Ectodermal cell (in vitro differentiated cells): ENCODE measurements around the gene MGLL.

Experiments used
- H3K27ac ChIP-seq: 2 replicates; pipeline ENCODE4 v1.7.0; 2013; ENCODE audit warnings: mild to moderate bottlenecking, low read depth, low read length; ENCODE audit not compliant: insufficient read depth, poor library complexity, severe bottlenecking
- H3K27me3 ChIP-seq: 2 replicates; pipeline ENCODE4 v1.7.0; 2013; ENCODE audit warnings: mild to moderate bottlenecking, low read length; ENCODE audit not compliant: insufficient read depth, control insufficient read depth, poor library complexity, severe bottlenecking
- H3K36me3 ChIP-seq: one replicate; pipeline ENCODE4 v1.7.0; 2013; ENCODE audit warnings: low read length; ENCODE audit not compliant: control insufficient read depth, insufficient read depth
- H3K4me1 ChIP-seq: one replicate; pipeline ENCODE4 v1.7.0; 2013; ENCODE audit warnings: low read length; ENCODE audit not compliant: control insufficient read depth, insufficient read depth
- H3K4me3 ChIP-seq: 2 replicates; pipeline ENCODE4 v1.7.0; 2013; ENCODE audit warnings: low read depth, low read length, control low read depth; ENCODE audit not compliant: insufficient read depth
- H3K9me3 ChIP-seq: 2 replicates; pipeline ENCODE4 v1.7.0; 2013; ENCODE audit warnings: mild to moderate bottlenecking, low read length, moderate library complexity; ENCODE audit not compliant: control insufficient read depth
- WGBS, 2 experiments: methylation state at CpG; one replicate each; pipeline ENCODE4 v1.1.7; 2013; ENCODE audit warnings: missing lambda C conversion rate in 2 of 2; 5-methylcytosine and 5-hydroxymethylcytosine counted together

MGLL gene

GRCh38 chr3:127768346-127769008, 53.8 kb downstream of the MGLL start:
- Histone ChIP-seq H3K36me3 (no peaks in the 10 kb centered on the region), H3K9me3 (no peaks in the 10 kb centered on the region), H3K4me1 (no peaks in the 10 kb centered on the region)

DNA sequence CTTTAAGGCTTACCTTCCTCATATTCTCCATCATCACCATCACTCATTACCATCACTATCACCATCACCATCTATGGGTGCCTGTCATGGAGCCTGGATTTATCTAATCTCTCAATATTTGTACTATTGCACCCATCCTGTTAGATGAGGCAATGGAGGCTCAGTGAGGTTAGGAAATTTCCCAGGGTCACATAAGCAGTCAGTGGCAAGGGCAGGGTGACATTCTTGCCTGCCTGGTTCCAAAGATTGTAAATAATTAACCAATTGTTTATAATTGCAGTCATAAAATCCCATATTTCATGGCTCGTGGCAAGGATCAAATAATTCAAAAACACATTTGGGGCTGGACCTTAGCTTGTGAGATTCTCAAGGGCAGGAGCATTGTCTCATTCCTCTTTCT, 55.2 kb downstream of the MGLL start:
- WGBS, 2 experiments = 90 to 93% methylated on average over 1 of the region's 1 CpG

More at GRCh38 chr3:127768346-127769008, 53.8 kb downstream of the MGLL start:
- H3K4me3 ChIP-seq = no peak overlapping the region
- no peaks in the 10 kb centered on the region for H3K27me3 ChIP-seq
- no peak overlapping the region for H3K27ac ChIP-seq
- 86 to 89% methylated on average over 4 of the region's 4 CpGs for WGBS, 2 experiments

GRCh38 chr3:127765735-127766134, 56.6 kb downstream of the MGLL start:
- 94 to 96% methylated on average over 7 of the region's 7 CpGs for WGBS, 2 experiments
- Histone ChIP-seq H3K36me3 (no peaks in the 10 kb centered on the region), H3K4me3 (no peak overlapping the region), H3K9me3 (no peaks in the 10 kb centered on the region), H3K4me1 (peaks cover 4% of the 10 kb centered on the region), H3K27ac (no peak overlapping the region), H3K27me3 (no peaks in the 10 kb centered on the region)

More for the DNA sequence above, 55.2 kb downstream of the MGLL start:
- Histone ChIP-seq H3K27ac (no peak overlapping the region), H3K9me3 (no peaks in the 10 kb centered on the region), H3K36me3 (no peaks in the 10 kb centered on the region), H3K4me3 (no peak overlapping the region), H3K4me1 (peaks cover 4% of the 10 kb centered on the region), H3K27me3 (no peaks in the 10 kb centered on the region)

DNA sequence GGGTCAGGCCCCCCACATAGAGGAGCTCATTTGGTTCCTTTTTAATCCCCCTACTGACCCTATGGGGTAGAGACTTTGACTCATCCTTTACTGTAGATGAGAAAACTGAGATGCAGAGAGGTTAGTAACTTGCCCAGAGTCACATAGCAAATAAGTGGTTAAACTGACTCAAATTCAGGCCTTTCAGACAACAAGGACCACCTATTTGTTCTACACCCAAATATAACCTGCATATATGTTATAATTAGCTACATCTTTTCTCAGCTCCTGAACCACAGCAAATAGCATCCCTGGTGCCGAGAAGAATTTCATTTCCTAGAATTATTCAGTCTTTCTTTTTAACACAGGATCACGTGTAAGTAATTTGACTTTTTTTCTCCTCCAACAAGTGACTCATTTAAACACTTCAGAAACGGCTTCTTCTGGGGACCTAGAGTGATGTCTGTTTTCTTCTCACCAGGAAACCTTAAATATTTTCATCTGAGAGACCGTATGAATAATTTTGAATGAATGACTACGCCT, 57.4 kb downstream of the MGLL start:
- H3K9me3 ChIP-seq = no peaks in the 10 kb centered on the region
- peaks cover 4% of the 10 kb centered on the region for H3K4me1 ChIP-seq
- H3K4me3 ChIP-seq = no peak overlapping the region
- no peak overlapping the region for H3K27ac ChIP-seq
- no peaks in the 10 kb centered on the region for H3K36me3 ChIP-seq
- WGBS, 2 experiments = 91 to 93% methylated on average over 5 of the region's 5 CpGs
- no peaks in the 10 kb centered on the region for H3K27me3 ChIP-seq

DNA sequence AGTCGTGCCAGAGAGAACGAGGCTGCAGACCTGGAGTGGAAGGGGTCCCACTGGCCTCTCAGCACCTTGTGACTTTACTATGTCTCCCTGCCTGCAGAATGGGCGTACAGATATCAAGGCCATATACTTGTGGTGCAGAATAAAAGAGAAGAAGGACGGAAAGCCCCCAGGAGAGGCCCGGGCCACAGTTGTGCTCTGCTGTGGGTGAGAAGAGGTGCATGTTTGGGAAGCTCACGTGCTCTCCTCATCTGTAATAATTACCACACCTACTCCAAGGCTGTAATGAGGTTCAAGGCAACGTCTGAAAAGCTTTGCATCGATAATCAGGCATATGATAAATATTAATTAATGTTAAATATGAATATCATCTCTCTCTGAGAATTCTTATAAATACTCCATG, 58.0 kb downstream of the MGLL start:
- H3K27me3 ChIP-seq = no peaks in the 10 kb centered on the region
- H3K9me3 ChIP-seq = no peaks in the 10 kb centered on the region
- no peaks in the 10 kb centered on the region for H3K36me3 ChIP-seq
- 90 to 94% methylated on average over 6 of the region's 8 CpGs for WGBS, 2 experiments
- H3K4me1 ChIP-seq = peaks cover 4% of the 10 kb centered on the region
- no peak overlapping the region for H3K4me3 ChIP-seq
- H3K27ac ChIP-seq = no peak overlapping the region

- H3K4me1 ChIP-seq = peaks cover 4% of the 10 kb centered on the region
- no peak overlapping the region for H3K27ac ChIP-seq
- 86 to 89% methylated on average over 7 of the region's 7 CpGs for WGBS, 2 experiments
- no peaks in the 10 kb centered on the region for H3K27me3 ChIP-seq
- H3K36me3 ChIP-seq = no peaks in the 10 kb centered on the region
- H3K4me3 ChIP-seq = no peak overlapping the region
- H3K9me3 ChIP-seq = no peaks in the 10 kb centered on the region
These were observed 58.5 kb downstream of the MGLL start for GRCh38 chr3:127763816-127764215.

- Histone ChIP-seq H3K9me3 (no peaks in the 10 kb centered on the region), H3K27ac (no peak overlapping the region), H3K4me3 (no peak overlapping the region), H3K4me1 (peaks cover 4% of the 10 kb centered on the region), H3K36me3 (no peaks in the 10 kb centered on the region), H3K27me3 (no peaks in the 10 kb centered on the region)
- WGBS, 2 experiments = 90 to 95% methylated on average over 7 of the region's 8 CpGs
These were observed 59.0 kb downstream of the MGLL start for GRCh38 chr3:127763337-127763736.

DNA sequence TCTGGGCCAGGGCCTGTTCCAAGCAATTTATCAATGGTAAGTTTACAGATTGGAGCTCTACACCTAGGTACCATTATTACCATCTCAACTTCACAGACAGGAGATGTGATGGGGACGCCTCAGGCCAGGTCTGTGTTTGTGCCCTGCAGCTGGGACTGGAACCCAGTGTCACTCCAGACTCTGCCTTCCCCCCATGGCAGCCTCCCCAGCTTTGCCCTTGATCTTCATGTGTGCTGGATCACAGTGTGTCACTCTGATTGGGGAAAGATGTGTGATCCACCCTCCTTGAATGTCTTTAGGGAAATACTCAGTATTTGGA, 59.6 kb downstream of the MGLL start:
- H3K4me1 ChIP-seq = peaks cover 4% of the 10 kb centered on the region
- H3K9me3 ChIP-seq = no peaks in the 10 kb centered on the region
- no peak overlapping the region for H3K4me3 ChIP-seq
- no peak overlapping the region for H3K27ac ChIP-seq
- H3K27me3 ChIP-seq = no peaks in the 10 kb centered on the region
- WGBS, 2 experiments = 87 to 96% methylated on average over 1 of the region's 1 CpG
- no peaks in the 10 kb centered on the region for H3K36me3 ChIP-seq

- H3K4me3 ChIP-seq = no peak overlapping the region
- peaks cover 4% of the 10 kb centered on the region for H3K4me1 ChIP-seq
- no peak overlapping the region for H3K27ac ChIP-seq
- no peaks in the 10 kb centered on the region for H3K27me3 ChIP-seq
- no peaks in the 10 kb centered on the region for H3K9me3 ChIP-seq
- WGBS, 2 experiments = 66 to 72% methylated on average over 15 of the region's 15 CpGs
- no peaks in the 10 kb centered on the region for H3K36me3 ChIP-seq
These were observed 60.1 kb downstream of the MGLL start for GRCh38 chr3:127762077-127762786.

DNA sequence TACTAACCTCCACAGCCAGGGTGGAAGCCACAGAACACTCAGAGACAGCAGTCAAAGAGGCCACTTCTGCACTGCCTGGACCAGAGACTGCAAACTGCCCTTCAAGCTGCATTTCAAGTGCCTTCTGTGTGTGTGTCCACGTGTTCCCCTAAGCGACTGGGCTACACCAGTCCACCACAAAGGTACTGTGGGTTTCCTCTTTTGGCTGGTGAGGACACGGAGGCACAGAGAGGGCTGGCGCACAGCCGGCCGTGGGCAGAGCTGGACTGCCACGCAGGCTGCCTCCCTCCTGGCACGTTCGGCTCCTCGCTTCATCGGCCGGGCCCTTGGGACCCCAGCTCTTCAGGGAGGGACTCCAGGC, 60.9 kb downstream of the MGLL start:
- Histone ChIP-seq H3K4me3 (no peak overlapping the region), H3K36me3 (no peaks in the 10 kb centered on the region), H3K9me3 (no peaks in the 10 kb centered on the region), H3K27ac (no peak overlapping the region), H3K27me3 (no peaks in the 10 kb centered on the region), H3K4me1 (peaks cover 4% of the 10 kb centered on the region)
- WGBS, 2 experiments = 94% methylated on average over 12 of the region's 12 CpGs
